GM23338 (cell line): ENCODE measurements around the gene UPP1. TPM values are rescaled to one million over a fixed set of nuclear protein-coding genes. Genes with fewer than 3 reads are reported as not detected.
A peak's percentile ranks its signal among the peaks of the same experiment; 100 is the strongest.

Source experiments
- ATAC-seq: fragments of 200-7000 bp; cut with Tn5 transposase; 3 replicates; pipeline ENCODE4 v1.9.1; 2020
- DNase-seq: peaks from one replicate; pipeline ENCODE4 v3.0.0-alpha.2; 2015; ENCODE audit warnings: low spot score
- H2AFZ ChIP-seq: fragments of 200-600 bp; sonication (generic); 2 replicates; pipeline ENCODE4 v1.8.0; 2016; ENCODE audit warnings: antibody characterized with exemption, mild to moderate bottlenecking, moderate library complexity
- H3F3A ChIP-seq: fragments of 200-600 bp; sonication (generic); replicated peaks from 2 replicates; pipeline ENCODE4 v1.8.0; 2017; ENCODE audit warnings: antibody characterized with exemption, mixed run types, low read depth
- H3K27ac ChIP-seq: fragments of 200-600 bp; sonication (generic); 2 replicates; pipeline ENCODE4 v1.6.1; 2016; ENCODE audit warnings: low read depth
- H3K27me3 ChIP-seq: fragments of 200-600 bp; sonication (generic); 2 replicates; pipeline ENCODE4 v1.8.0; 2016; ENCODE audit warnings: mild to moderate bottlenecking, mixed run types, moderate library complexity; ENCODE audit not compliant: insufficient read depth
- H3K36me3 ChIP-seq: fragments of 200-600 bp; sonication (generic); 2 replicates; pipeline ENCODE4 v1.8.0; 2016; ENCODE audit warnings: mild to moderate bottlenecking; ENCODE audit not compliant: insufficient read depth
- H3K4me1 ChIP-seq: fragments of 200-600 bp; sonication (generic); 2 replicates; pipeline ENCODE4 v1.8.0; 2016; ENCODE audit warnings: mild to moderate bottlenecking, moderate library complexity; ENCODE audit not compliant: insufficient read depth
- H3K4me2 ChIP-seq: fragments of 200-600 bp; sonication (generic); 2 replicates; pipeline ENCODE4 v1.7.1; 2017; ENCODE audit warnings: mixed run types
- H3K4me3 ChIP-seq: fragments of 200-600 bp; sonication (generic); 2 replicates; pipeline ENCODE4 v1.6.1; 2016; ENCODE audit warnings: mixed run types
- H3K79me2 ChIP-seq: fragments of 200-600 bp; sonication (generic); replicated peaks from 2 replicates; pipeline ENCODE4 v1.8.0; 2017; ENCODE audit warnings: mild to moderate bottlenecking; ENCODE audit not compliant: insufficient read depth
- H3K9me2 ChIP-seq: fragments of 200-600 bp; sonication (generic); 2 replicates; pipeline ENCODE4 v1.8.0; 2017; ENCODE audit not compliant: insufficient read depth
- H4K20me1 ChIP-seq: fragments of 200-600 bp; sonication (generic); replicated peaks from 2 replicates; pipeline ENCODE4 v1.8.0; 2017; ENCODE audit warnings: mild to moderate bottlenecking; ENCODE audit not compliant: insufficient read depth
- H3K27ac Mint-ChIP-seq: 2 replicates; pipeline ENCODE4 v1.8.0; 2020; ENCODE audit warnings: inconsistent platforms, mild to moderate bottlenecking, moderate library complexity, mixed read lengths
- H3K27me3 Mint-ChIP-seq: 3 replicates; pipeline ENCODE4 v1.8.0; 2022; ENCODE audit warnings: low read depth, mild to moderate bottlenecking, moderate library complexity, mixed read lengths, inconsistent platforms; ENCODE audit not compliant: insufficient read depth, poor library complexity
- H3K36me3 Mint-ChIP-seq: 3 replicates; pipeline ENCODE4 v1.8.0; 2021; ENCODE audit warnings: low read depth, mild to moderate bottlenecking, inconsistent platforms, moderate library complexity, mixed read lengths
- H3K4me1 Mint-ChIP-seq: 3 replicates; pipeline ENCODE4 v1.8.0; 2020; ENCODE audit warnings: mild to moderate bottlenecking, inconsistent platforms, mixed read lengths
- H3K4me3 Mint-ChIP-seq: 3 replicates; pipeline ENCODE4 v1.8.0; 2021; ENCODE audit warnings: moderate library complexity, mild to moderate bottlenecking, inconsistent platforms, mixed read lengths
- H3K9me3 Mint-ChIP-seq: 3 replicates; pipeline ENCODE4 v1.8.0; 2020; ENCODE audit warnings: moderate library complexity, mild to moderate bottlenecking, inconsistent platforms, mixed read lengths
- CREB1 ChIP-seq: fragments of 250-450 bp; sonication (Bioruptor Pico); IDR thresholded peaks from 2 replicates; pipeline ENCODE4 v1.5.0; 2020; ENCODE audit warnings: low read depth, mild to moderate bottlenecking, moderate library complexity
- EZH2 ChIP-seq: fragments of 200-600 bp; sonication (generic); IDR thresholded peaks from one replicate; pipeline ENCODE4 v1.8.0; 2017; ENCODE audit warnings: antibody characterized with exemption, mild to moderate bottlenecking, low read depth; ENCODE audit not compliant: unreplicated experiment
- JUNB ChIP-seq: IDR thresholded peaks from one replicate; pipeline ENCODE4 v1.6.1; 2016; ENCODE audit warnings: antibody characterized with exemption; ENCODE audit not compliant: unreplicated experiment
- NANOG ChIP-seq: IDR thresholded peaks from 2 replicates; pipeline ENCODE4 v1.6.1; 2016; ENCODE audit warnings: antibody characterized with exemption, borderline replicate concordance
- POLR2AphosphoS5 ChIP-seq: IDR thresholded peaks from 2 replicates; pipeline ENCODE4 v1.6.1; 2016; ENCODE audit warnings: antibody characterized with exemption, low read depth
- STAT1 ChIP-seq: IDR thresholded peaks from one replicate; pipeline ENCODE4 v1.6.1; 2016; ENCODE audit warnings: antibody characterized with exemption; ENCODE audit not compliant: unreplicated experiment
- ZNF114 ChIP-seq: fragments of 250-450 bp; sonication (Bioruptor Pico); IDR thresholded peaks from 2 replicates; pipeline ENCODE4 v1.5.0; 2020; ENCODE audit warnings: mild to moderate bottlenecking, moderate library complexity
- ZNF331 ChIP-seq: fragments of 250-450 bp; sonication (Bioruptor Pico); IDR thresholded peaks from 2 replicates; pipeline ENCODE4 v1.5.0; 2020; ENCODE audit warnings: low read depth, mild to moderate bottlenecking, moderate library complexity
- long read RNA-seq: library from polyadenylated mRNA; unstranded; transcript quantifications from one replicate; pipeline ENCODE4 v2.0.0, GENCODE V29; 2020; ENCODE audit not compliant: unreplicated experiment
- polyA plus RNA-seq: library from polyadenylated mRNA; unstranded; fragments of >200 nt; fragmentation: Nextera tagmentation; extraction: Ambion mirVana; gene quantifications from 2 replicates; pipeline ENCODE4 v1.2.1, GENCODE V29; 2016
- total RNA-seq: library from RNA; depleted of rRNA; stranded (reverse); fragments of >200 nt; shearing (Covaris generic); gene quantifications from 2 replicates; pipeline ENCODE4 v1.2.3, GENCODE V29; 2014; rRNA removed
- TF ChIP-seq, protein P1 (sequence below), 2 experiments: fragments of 200-600 bp in 1 of 2; sonication (generic) in 1 of 2; conservative IDR thresholded peaks; 2 replicates each; pipeline versions ENCODE4 v1.5.1 to v1.6.1; 2016 to 2017; ENCODE audit warnings: antibody characterized with exemption in 2 of 2, low read depth in 2 of 2, mild to moderate bottlenecking in 2 of 2, moderate library complexity in 1 of 2
- TF ChIP-seq, protein P2 (sequence below): IDR thresholded peaks from 2 replicates; pipeline ENCODE4 v1.6.1; 2016; ENCODE audit warnings: antibody characterized with exemption
- TF ChIP-seq, protein P3 (sequence below): fragments of 250-450 bp; sonication (Bioruptor Pico); IDR thresholded peaks from 2 replicates; pipeline ENCODE4 v1.5.0; 2020; ENCODE audit warnings: mild to moderate bottlenecking, moderate library complexity
- TF ChIP-seq, protein P4 (sequence below): IDR thresholded peaks from one replicate; pipeline ENCODE4 v1.6.1; 2018; ENCODE audit warnings: antibody characterized with exemption; ENCODE audit not compliant: unreplicated experiment

Gene UPP1
- total RNA-seq (22.7 and 28.6 TPM in 2 replicates), polyA plus RNA-seq (43.5 and 44.1 TPM in 2 replicates)
- long read RNA-seq, transcript UPP1-203 (9 exons, 1,375 nt) = minor isoform, 6 of 50 reads
- long read RNA-seq, transcript UPP1-202 (6 exons, 955 nt) = major isoform, 13 of 50 reads
- long read RNA-seq, partial matches to known transcripts = 5 of 50 reads
- long read RNA-seq, other reads (novel, unspliced or antisense) = 21 of 50 reads

DNA sequence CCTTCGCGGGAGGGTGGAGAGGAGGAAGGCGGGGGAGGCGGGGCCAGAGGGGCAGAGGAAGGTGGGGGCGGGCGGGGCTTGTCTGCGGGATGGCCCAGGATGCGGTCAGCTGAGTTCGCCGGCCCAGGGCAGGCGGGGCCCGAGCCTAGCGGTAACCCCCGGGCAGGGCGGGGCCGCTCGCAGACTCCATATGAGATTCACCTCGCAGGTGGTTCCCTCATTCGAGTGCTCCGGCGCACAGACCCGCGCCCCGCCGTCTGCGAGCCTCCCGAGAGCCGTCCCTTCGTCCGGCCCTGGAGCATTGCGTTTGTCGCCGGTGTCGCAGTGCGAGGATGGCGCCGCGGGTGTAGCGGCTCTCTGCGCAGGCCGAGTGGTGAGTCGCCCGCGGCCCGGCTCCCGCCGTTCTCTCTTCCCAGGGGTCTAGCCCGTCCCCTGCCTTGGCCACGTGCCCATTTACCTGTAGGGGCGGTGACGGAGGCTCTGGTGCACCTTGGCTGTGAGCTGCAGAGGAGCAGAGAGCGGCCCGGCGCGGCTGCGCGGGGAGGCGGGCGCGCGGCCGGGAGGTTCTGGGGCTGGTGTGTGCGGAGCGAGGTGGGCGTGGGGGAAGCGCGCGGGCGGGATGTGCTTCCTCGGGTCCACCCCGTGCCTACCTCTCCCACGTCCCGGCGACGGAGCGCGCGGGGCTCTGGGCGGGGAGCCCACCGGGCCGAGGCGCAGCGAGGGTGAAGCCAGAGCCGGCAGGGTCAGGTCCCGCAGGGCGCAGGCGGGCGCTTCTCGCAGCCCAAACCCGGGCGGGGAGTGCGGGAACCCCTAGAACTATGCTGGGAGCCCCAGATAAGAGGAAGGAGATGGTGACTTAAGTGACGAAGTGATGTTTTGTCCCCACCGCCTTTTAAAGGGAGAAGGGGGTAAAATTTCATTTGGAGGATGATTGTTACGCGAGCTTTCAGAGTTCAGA is at the start of gene UPP1:
TSS of gene UPP1 (plus strand) at position 220 of the 958 bp plus-strand sequence. CDS start 5,519 bp downstream, outside the sequence.
- Histone ChIP-seq H3K36me3 (peaks cover 4% of the 10 kb centered on the region), H3K79me2 (0 out of 2 replicates have a peak, but pooled peaks cover 4% of the 10 kb centered on the region), H3K4me2 (peak within 1 kb of the TSS; percentile 98), H3K4me1 (peaks cover 19% of the 10 kb centered on the region), H3K4me3 (peak within 1 kb of the TSS; percentile 88), H3K27ac (peak within 1 kb of the TSS; percentile 99), H3K27me3 (no peaks in the 10 kb centered on the region), H2AFZ (peak within 1 kb of the TSS; percentile 73; the same call in 1 of the 2 replicates), H4K20me1 (no peaks in the 10 kb centered on the region), H3K9me2 (no peaks in the 10 kb centered on the region; the same call in 1 of the 2 replicates), H3F3A (peaks cover 10% of the 10 kb centered on the region)
- DNase-seq (peak; percentile 95), ATAC-seq (peak; percentile 82)
- Mint-ChIP-seq H3K27me3 (peaks cover 19% of the 10 kb centered on the region), H3K4me1 (peaks cover 47% of the 10 kb centered on the region), H3K4me3 (peak within 1 kb of the TSS; percentile 87), H3K9me3 (no peaks in the 10 kb centered on the region), H3K36me3 (peaks cover 38% of the 10 kb centered on the region), H3K27ac (peak within 1 kb of the TSS; percentile 98)
- TF ChIP-seq STAT1 (no peak), NANOG (no peak), CREB1 (CRISPR knock-in tag) (peak; percentile 15; the same call in 1 of the 2 replicates), POLR2AphosphoS5 (peak; percentile 85), EZH2 (no peak), ZNF331 (CRISPR knock-in tag) (no peak), JUNB (no peak), ZNF114 (no peak)
- TF ChIP-seq, protein P1, sequence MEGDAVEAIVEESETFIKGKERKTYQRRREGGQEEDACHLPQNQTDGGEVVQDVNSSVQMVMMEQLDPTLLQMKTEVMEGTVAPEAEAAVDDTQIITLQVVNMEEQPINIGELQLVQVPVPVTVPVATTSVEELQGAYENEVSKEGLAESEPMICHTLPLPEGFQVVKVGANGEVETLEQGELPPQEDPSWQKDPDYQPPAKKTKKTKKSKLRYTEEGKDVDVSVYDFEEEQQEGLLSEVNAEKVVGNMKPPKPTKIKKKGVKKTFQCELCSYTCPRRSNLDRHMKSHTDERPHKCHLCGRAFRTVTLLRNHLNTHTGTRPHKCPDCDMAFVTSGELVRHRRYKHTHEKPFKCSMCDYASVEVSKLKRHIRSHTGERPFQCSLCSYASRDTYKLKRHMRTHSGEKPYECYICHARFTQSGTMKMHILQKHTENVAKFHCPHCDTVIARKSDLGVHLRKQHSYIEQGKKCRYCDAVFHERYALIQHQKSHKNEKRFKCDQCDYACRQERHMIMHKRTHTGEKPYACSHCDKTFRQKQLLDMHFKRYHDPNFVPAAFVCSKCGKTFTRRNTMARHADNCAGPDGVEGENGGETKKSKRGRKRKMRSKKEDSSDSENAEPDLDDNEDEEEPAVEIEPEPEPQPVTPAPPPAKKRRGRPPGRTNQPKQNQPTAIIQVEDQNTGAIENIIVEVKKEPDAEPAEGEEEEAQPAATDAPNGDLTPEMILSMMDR (conservative IDR thresholded peaks at IDR 0.05; ENCODE audit: low read depth in 2 of 2) = no peak
- TF ChIP-seq, protein P2, sequence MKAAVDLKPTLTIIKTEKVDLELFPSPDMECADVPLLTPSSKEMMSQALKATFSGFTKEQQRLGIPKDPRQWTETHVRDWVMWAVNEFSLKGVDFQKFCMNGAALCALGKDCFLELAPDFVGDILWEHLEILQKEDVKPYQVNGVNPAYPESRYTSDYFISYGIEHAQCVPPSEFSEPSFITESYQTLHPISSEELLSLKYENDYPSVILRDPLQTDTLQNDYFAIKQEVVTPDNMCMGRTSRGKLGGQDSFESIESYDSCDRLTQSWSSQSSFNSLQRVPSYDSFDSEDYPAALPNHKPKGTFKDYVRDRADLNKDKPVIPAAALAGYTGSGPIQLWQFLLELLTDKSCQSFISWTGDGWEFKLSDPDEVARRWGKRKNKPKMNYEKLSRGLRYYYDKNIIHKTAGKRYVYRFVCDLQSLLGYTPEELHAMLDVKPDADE = no peak
- TF ChIP-seq, protein P3, sequence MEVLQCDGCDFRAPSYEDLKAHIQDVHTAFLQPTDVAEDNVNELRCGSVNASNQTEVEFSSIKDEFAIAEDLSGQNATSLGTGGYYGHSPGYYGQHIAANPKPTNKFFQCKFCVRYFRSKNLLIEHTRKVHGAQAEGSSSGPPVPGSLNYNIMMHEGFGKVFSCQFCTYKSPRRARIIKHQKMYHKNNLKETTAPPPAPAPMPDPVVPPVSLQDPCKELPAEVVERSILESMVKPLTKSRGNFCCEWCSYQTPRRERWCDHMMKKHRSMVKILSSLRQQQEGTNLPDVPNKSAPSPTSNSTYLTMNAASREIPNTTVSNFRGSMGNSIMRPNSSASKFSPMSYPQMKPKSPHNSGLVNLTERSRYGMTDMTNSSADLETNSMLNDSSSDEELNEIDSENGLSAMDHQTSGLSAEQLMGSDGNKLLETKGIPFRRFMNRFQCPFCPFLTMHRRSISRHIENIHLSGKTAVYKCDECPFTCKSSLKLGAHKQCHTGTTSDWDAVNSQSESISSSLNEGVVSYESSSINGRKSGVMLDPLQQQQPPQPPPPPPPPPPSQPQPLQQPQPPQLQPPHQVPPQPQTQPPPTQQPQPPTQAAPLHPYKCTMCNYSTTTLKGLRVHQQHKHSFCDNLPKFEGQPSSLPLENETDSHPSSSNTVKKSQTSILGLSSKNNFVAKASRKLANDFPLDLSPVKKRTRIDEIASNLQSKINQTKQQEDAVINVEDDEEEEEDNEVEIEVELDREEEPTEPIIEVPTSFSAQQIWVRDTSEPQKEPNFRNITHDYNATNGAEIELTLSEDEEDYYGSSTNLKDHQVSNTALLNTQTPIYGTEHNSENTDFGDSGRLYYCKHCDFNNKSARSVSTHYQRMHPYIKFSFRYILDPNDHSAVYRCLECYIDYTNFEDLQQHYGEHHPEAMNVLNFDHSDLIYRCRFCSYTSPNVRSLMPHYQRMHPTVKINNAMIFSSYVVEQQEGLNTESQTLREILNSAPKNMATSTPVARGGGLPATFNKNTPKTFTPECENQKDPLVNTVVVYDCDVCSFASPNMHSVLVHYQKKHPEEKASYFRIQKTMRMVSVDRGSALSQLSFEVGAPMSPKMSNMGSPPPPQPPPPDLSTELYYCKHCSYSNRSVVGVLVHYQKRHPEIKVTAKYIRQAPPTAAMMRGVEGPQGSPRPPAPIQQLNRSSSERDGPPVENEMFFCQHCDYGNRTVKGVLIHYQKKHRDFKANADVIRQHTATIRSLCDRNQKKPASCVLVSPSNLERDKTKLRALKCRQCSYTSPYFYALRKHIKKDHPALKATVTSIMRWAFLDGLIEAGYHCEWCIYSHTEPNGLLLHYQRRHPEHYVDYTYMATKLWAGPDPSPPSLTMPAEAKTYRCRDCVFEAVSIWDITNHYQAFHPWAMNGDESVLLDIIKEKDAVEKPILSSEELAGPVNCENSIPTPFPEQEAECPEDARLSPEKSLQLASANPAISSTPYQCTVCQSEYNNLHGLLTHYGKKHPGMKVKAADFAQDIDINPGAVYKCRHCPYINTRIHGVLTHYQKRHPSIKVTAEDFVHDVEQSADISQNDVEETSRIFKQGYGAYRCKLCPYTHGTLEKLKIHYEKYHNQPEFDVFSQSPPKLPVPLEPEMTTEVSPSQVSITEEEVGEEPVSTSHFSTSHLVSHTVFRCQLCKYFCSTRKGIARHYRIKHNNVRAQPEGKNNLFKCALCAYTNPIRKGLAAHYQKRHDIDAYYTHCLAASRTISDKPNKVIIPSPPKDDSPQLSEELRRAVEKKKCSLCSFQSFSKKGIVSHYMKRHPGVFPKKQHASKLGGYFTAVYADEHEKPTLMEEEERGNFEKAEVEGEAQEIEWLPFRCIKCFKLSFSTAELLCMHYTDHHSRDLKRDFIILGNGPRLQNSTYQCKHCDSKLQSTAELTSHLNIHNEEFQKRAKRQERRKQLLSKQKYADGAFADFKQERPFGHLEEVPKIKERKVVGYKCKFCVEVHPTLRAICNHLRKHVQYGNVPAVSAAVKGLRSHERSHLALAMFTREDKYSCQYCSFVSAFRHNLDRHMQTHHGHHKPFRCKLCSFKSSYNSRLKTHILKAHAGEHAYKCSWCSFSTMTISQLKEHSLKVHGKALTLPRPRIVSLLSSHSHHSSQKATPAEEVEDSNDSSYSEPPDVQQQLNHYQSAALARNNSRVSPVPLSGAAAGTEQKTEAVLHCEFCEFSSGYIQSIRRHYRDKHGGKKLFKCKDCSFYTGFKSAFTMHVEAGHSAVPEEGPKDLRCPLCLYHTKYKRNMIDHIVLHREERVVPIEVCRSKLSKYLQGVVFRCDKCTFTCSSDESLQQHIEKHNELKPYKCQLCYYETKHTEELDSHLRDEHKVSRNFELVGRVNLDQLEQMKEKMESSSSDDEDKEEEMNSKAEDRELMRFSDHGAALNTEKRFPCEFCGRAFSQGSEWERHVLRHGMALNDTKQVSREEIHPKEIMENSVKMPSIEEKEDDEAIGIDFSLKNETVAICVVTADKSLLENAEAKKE (CRISPR knock-in tag) = no peak
- TF ChIP-seq, protein P4, sequence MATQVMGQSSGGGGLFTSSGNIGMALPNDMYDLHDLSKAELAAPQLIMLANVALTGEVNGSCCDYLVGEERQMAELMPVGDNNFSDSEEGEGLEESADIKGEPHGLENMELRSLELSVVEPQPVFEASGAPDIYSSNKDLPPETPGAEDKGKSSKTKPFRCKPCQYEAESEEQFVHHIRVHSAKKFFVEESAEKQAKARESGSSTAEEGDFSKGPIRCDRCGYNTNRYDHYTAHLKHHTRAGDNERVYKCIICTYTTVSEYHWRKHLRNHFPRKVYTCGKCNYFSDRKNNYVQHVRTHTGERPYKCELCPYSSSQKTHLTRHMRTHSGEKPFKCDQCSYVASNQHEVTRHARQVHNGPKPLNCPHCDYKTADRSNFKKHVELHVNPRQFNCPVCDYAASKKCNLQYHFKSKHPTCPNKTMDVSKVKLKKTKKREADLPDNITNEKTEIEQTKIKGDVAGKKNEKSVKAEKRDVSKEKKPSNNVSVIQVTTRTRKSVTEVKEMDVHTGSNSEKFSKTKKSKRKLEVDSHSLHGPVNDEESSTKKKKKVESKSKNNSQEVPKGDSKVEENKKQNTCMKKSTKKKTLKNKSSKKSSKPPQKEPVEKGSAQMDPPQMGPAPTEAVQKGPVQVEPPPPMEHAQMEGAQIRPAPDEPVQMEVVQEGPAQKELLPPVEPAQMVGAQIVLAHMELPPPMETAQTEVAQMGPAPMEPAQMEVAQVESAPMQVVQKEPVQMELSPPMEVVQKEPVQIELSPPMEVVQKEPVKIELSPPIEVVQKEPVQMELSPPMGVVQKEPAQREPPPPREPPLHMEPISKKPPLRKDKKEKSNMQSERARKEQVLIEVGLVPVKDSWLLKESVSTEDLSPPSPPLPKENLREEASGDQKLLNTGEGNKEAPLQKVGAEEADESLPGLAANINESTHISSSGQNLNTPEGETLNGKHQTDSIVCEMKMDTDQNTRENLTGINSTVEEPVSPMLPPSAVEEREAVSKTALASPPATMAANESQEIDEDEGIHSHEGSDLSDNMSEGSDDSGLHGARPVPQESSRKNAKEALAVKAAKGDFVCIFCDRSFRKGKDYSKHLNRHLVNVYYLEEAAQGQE = no peak
